ENCODE results near the gene SDK1.

Gene SDK1

DNA sequence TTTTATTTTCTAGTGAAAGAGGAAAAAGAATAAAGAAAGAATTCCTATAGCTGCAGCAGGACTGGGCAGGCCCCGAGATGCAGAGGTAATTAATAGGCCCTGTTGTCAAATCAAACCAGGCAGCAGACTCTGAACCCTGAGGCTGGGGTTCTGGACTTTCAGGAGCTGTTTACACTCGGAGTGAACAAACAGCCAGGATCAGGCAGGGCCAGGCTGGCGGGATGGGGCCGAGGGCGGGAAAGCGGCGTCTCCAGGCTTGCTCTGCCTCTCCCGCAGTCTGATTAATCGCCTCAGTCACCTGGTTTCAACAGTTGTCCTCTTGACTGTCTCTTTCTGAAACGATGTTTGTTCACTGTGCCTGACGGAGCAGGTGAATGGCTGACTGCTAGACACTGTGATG, 705.6 kb downstream of the SDK1 start:
- no peak for DNase-seq (ENCODE audit: extremely low spot score)
- ChIA-PET POLR2A (no interaction called here), CTCF (no interaction called here)
- TF ChIP-seq FOXM1 (IDR thresholded peaks at IDR 0.05; ENCODE audit: borderline replicate concordance) (no peak), SP1 (IDR thresholded peaks at IDR 0.05) (no peak), LEF1 (IDR thresholded peaks at IDR 0.05; ENCODE audit: borderline replicate concordance) (no peak), HDGF (IDR thresholded peaks at IDR 0.05; ENCODE audit: borderline replicate concordance) (no peak), ELF4 (IDR thresholded peaks at IDR 0.05) (no peak), FOXK2 (IDR thresholded peaks at IDR 0.05) (no peak), SUZ12 (IDR thresholded peaks at IDR 0.05) (no peak), ARNT (IDR thresholded peaks at IDR 0.05) (no peak)
- TF ChIP-seq, protein P1, sequence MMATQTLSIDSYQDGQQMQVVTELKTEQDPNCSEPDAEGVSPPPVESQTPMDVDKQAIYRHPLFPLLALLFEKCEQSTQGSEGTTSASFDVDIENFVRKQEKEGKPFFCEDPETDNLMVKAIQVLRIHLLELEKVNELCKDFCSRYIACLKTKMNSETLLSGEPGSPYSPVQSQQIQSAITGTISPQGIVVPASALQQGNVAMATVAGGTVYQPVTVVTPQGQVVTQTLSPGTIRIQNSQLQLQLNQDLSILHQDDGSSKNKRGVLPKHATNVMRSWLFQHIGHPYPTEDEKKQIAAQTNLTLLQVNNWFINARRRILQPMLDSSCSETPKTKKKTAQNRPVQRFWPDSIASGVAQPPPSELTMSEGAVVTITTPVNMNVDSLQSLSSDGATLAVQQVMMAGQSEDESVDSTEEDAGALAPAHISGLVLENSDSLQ (IDR thresholded peaks at IDR 0.05), result no peak

DNA sequence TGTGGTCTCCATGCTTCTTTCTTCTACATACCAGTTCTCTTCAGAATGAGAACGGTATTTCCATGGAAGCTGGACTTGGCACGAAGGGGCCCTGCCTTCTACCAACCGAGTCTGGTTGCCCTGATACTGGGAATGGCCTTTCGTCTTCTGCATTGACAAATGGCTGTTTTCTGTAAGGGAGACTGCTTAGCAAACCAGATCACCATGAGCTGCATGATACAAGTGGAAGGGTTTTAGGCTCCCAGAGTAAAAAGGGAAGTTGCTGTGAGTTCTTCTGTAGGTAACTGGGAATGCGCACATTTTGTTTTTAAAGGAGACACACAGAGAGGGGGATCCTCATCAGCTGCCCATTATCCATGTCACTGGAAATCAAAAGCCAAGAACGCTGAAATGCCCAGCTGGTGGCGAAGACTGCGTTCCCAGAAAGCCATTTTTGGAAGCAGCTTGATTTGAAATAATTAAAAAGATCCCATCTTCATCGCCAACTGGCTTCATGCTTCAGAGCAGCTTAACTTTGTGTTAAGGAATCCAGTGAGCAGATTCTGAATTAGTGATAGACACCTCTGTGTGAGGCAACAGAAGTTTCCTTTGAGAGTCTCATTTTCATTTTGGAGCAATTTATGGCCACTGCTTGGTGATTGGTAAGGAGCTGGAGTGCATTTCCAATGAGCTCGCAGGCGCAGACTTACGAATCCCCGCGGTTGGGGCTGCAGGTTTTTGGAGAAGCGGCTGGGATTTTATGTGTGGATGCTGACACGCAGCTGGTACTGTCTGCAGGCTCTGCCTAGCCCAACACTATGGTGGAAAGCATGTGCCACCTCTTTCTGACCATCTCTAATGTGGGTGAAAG, 708.4 kb downstream of the SDK1 start:
- no peak for DNase-seq (ENCODE audit: extremely low spot score)
- CTCF ChIA-PET, result no interaction called here
- TF ChIP-seq, protein P1 (IDR thresholded peaks at IDR 0.05), result no peak
- TF ChIP-seq NFRKB (IDR thresholded peaks at IDR 0.05) (no peak), FOXM1 (IDR thresholded peaks at IDR 0.05; ENCODE audit: borderline replicate concordance) (no peak), FOXK2 (IDR thresholded peaks at IDR 0.05) (no peak), L3MBTL2 (conservative IDR thresholded peaks at IDR 0.05) (no peak), TARDBP (IDR thresholded peaks at IDR 0.05) (no peak), SUZ12 (IDR thresholded peaks at IDR 0.05) (no peak)
- POLR2A ChIA-PET, result no interaction called here

DNA sequence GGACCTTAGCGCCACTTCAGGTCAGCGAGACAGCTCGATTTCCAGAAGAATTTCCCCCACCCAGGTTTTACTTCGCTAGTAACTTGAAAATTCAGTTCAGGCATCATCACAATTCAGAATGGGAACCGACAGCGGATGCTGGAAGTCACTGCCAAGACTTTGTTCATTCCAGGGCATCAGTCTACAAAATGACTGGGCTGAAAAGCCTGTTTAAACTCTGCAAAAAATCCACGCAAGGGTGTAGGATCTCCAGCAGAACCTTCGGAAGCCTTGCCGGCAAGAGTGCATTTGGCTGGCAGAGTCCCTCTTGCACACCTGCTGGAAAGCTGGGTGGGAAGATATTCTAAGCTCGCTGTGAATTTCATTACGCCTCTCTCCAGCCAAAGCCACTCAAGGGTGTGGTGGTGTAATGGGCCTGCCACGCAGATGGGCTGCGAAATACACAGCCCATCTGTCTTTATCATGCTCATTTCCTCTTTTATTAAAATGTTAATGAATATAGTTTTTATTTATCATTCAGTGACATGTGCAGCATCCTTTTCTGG, 709.1 kb downstream of the SDK1 start:
- POLR2A ChIA-PET, result no interaction called here
- CTCF ChIA-PET, result no interaction called here
- DNase-seq (ENCODE audit: extremely low spot score), result no peak
- TF ChIP-seq, protein P1 (IDR thresholded peaks at IDR 0.05), result no peak
- TF ChIP-seq HDGF (IDR thresholded peaks at IDR 0.05; ENCODE audit: borderline replicate concordance) (no peak), FOXK2 (IDR thresholded peaks at IDR 0.05) (no peak), TARDBP (IDR thresholded peaks at IDR 0.05) (no peak), ZNF384 (IDR thresholded peaks at IDR 0.05) (no peak), L3MBTL2 (conservative IDR thresholded peaks at IDR 0.05) (no peak), LEF1 (IDR thresholded peaks at IDR 0.05; ENCODE audit: borderline replicate concordance) (no peak), CTBP1 (IDR thresholded peaks at IDR 0.05; ENCODE audit: borderline replicate concordance) (no peak), ARNT (IDR thresholded peaks at IDR 0.05) (no peak), BHLHE40 (IDR thresholded peaks at IDR 0.05; ENCODE audit: borderline replicate concordance) (no peak), FOXM1 (IDR thresholded peaks at IDR 0.05; ENCODE audit: borderline replicate concordance) (no peak), SUZ12 (IDR thresholded peaks at IDR 0.05) (no peak)

DNA sequence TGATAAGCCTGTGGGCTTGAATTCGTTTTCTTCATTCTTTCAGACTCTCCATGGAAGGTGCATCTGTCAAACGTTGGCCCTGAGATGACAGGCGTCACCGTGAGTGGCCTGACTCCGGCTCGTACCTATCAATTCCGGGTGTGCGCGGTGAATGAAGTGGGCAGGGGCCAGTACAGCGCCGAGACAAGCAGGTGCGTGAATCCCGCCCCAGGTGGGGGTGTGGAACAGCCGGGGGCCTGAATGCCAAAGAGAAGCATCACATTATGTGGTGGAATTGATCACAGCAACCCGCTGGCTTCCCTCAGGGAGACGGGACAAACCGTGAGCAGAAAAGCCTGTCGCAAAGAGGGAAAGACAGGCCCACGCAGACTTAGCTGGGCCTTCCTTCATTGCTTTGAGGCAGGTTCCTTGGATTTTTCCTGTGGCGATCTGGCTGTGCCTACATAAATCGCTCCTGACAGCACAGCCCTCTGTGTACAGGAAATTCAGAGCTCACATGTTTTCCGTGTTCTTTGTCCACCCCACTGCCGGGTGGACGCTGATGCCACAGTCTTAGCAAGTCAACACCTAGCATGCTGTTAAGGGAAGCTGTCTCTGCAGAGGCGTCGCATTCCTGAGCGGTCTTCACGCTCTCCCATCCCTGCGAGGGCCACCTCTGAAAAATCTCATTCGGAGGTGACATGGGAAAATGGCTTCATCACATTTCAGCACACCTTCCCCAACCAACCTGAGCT, 710.0 kb downstream of the SDK1 start:
- TF ChIP-seq CTBP1 (IDR thresholded peaks at IDR 0.05; ENCODE audit: borderline replicate concordance), result no peak
- TF ChIP-seq ELF4 (IDR thresholded peaks at IDR 0.05), result no peak
- no peak for TF ChIP-seq HDGF (IDR thresholded peaks at IDR 0.05; ENCODE audit: borderline replicate concordance)
- TF ChIP-seq ZNF384 (IDR thresholded peaks at IDR 0.05), result no peak
- TF ChIP-seq, protein P1 (IDR thresholded peaks at IDR 0.05), result no peak
- no peak for TF ChIP-seq FOXA1 (IDR thresholded peaks at IDR 0.05)
- TF ChIP-seq LEF1 (IDR thresholded peaks at IDR 0.05; ENCODE audit: borderline replicate concordance), result no peak
- no peak for TF ChIP-seq FOXM1 (IDR thresholded peaks at IDR 0.05; ENCODE audit: borderline replicate concordance)
- TF ChIP-seq ARNT (IDR thresholded peaks at IDR 0.05), result no peak
- TF ChIP-seq TARDBP (IDR thresholded peaks at IDR 0.05), result no peak
- no peak for TF ChIP-seq SUZ12 (IDR thresholded peaks at IDR 0.05)
- no peak for TF ChIP-seq BHLHE40 (IDR thresholded peaks at IDR 0.05; ENCODE audit: borderline replicate concordance)
- TF ChIP-seq NFRKB (IDR thresholded peaks at IDR 0.05), result no peak
- TF ChIP-seq L3MBTL2 (conservative IDR thresholded peaks at IDR 0.05), result no peak
- no peak for TF ChIP-seq SP1 (IDR thresholded peaks at IDR 0.05)

DNA sequence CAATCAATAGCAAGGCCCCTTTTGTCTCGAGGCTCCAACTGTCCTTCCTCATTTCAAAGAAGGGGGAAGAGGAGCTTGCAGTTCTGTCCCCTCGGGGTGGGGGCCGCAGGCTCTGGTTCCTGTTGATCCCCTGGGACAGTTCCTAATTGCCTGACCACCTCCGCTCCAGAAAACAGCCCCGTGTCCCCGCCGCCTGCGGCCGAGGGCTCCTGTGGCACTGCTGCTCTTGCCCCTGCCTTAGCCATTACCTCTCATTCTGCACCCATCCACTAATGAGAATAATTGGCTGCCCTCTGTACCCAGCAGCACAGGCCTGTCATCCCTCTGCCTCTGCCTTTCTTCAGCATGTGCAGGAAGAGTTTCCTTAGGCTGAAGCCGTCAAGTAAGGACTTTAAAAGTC, 712.7 kb downstream of the SDK1 start:
- no peak for DNase-seq (ENCODE audit: extremely low spot score)
- CTCF ChIA-PET, result no interaction called here

More for the DNA sequence above, 710.0 kb downstream of the SDK1 start:
- no peak for DNase-seq (ENCODE audit: extremely low spot score)
- CTCF ChIA-PET, result no interaction called here
- POLR2A ChIA-PET, result no interaction called here

More for the DNA sequence above, 712.7 kb downstream of the SDK1 start:
- TF ChIP-seq, protein P1 (IDR thresholded peaks at IDR 0.05), result no peak
- no peak for TF ChIP-seq CTBP1 (IDR thresholded peaks at IDR 0.05; ENCODE audit: borderline replicate concordance)
- no peak for TF ChIP-seq SUZ12 (IDR thresholded peaks at IDR 0.05)
- TF ChIP-seq NFRKB (IDR thresholded peaks at IDR 0.05), result no peak
- no peak for TF ChIP-seq FOXK2 (IDR thresholded peaks at IDR 0.05)
- TF ChIP-seq ELF4 (IDR thresholded peaks at IDR 0.05), result no peak
- no peak for TF ChIP-seq L3MBTL2 (conservative IDR thresholded peaks at IDR 0.05)
- TF ChIP-seq HDGF (IDR thresholded peaks at IDR 0.05; ENCODE audit: borderline replicate concordance), result no peak
- no peak for TF ChIP-seq FOXA1 (IDR thresholded peaks at IDR 0.05)
- no peak for TF ChIP-seq SP1 (IDR thresholded peaks at IDR 0.05)
- TF ChIP-seq BHLHE40 (IDR thresholded peaks at IDR 0.05; ENCODE audit: borderline replicate concordance), result no peak
- no peak for TF ChIP-seq TARDBP (IDR thresholded peaks at IDR 0.05)
- TF ChIP-seq FOXM1 (IDR thresholded peaks at IDR 0.05; ENCODE audit: borderline replicate concordance), result no peak
- TF ChIP-seq ZNF384 (IDR thresholded peaks at IDR 0.05), result no peak
- no peak for TF ChIP-seq ARNT (IDR thresholded peaks at IDR 0.05)
- POLR2A ChIA-PET, result no interaction called here
